ENCODE data around the gene ZBTB7C. TPM values are rescaled to one million over a fixed set of nuclear protein-coding genes. Genes with fewer than 3 reads are reported as not detected.

ZBTB7C gene
- total and polyA plus RNA-seq, 10 of the 15 experiments (the other 5 are each of a cell fraction or from before 2014, with no cell fraction given): under 0.01 to 0.08 (median 0.01) TPM; not detected in 7

- TF ChIP-seq REST (IDR thresholded peaks at IDR 0.05; ENCODE audit: low read depth, low read length) (no peak), MTA2 (IDR thresholded peaks at IDR 0.05; ENCODE audit: low read depth) (no peak), ZSCAN29 (IDR thresholded peaks at IDR 0.05) (no peak)
These were observed 182.0 kb downstream of the ZBTB7C start (continued) for GRCh38 chr18:48227206-48227605.

- in situ Hi-C loops (cut with MboI) (no loop called here), intact Hi-C loops (cut with micrococcal nuclease; ENCODE audit: unreplicated experiment) (no loop called here)
- no TSS peak for BruUV-seq (replicated peaks)
- H3K27ac ChIP-seq (ENCODE audit: control insufficient read depth, insufficient read depth): no peak overlapping the region
- FAIRE-seq: no peak
- no peak for TF ChIP-seq NR2C2 (IDR thresholded peaks at IDR 0.05; ENCODE audit: borderline replicate concordance, control insufficient read depth, insufficient read length, low read depth)
- no peak for TF ChIP-seq TARDBP (IDR thresholded peaks at IDR 0.05; ENCODE audit: borderline replicate concordance)
- TF ChIP-seq ZNF207 (IDR thresholded peaks at IDR 0.05; ENCODE audit: borderline replicate concordance): no peak
- no peak for TF ChIP-seq JUND (IDR thresholded peaks at IDR 0.05; ENCODE audit: low read depth, low read length)
- no peak for TF ChIP-seq CBX5 (IDR thresholded peaks at IDR 0.05; ENCODE audit: low read depth)
- no peak for TF ChIP-seq ETV6 (conservative IDR thresholded peaks at IDR 0.05 in 1 of 2, IDR thresholded peaks at IDR 0.05 in 1 of 2; ENCODE audit: borderline replicate concordance in 1 of 2, low read depth in 1 of 2)
- TF ChIP-seq SREBF2 (IDR thresholded peaks at IDR 0.05; ENCODE audit: low read length): no peak
- no peak for TF ChIP-seq SKIL (IDR thresholded peaks at IDR 0.05; ENCODE audit: low read depth, poor library complexity, severe bottlenecking)
- TF ChIP-seq BMI1 (IDR thresholded peaks at IDR 0.05; ENCODE audit: borderline replicate concordance): no peak
- TF ChIP-seq LARP7 (IDR thresholded peaks at IDR 0.05): no peak
- TF ChIP-seq ZBTB33 (IDR thresholded peaks at IDR 0.05): no peak
- TF ChIP-seq BHLHE40 (IDR thresholded peaks at IDR 0.05; ENCODE audit: borderline replicate concordance in 1 of 2, low read depth in 2 of 2, low read length in 1 of 2): no peak
- H3K4me2 ChIP-seq (ENCODE audit: control insufficient read depth, insufficient read depth): no peak overlapping the region
- ChIA-PET RAD21 (ENCODE audit: unreplicated experiment) (no interaction called here), POLR2A (no interaction called here), CTCF (no interaction called here), SMC1A (ENCODE audit: uncharacterized antibody, unreplicated experiment) (no interaction called here)
- no peak overlapping the region for H2AFZ ChIP-seq (ENCODE audit: control insufficient read depth, low read depth, low read length)
- 8% methylated on average over 1 of the region's 1 CpG for WGBS (ENCODE audit: insufficient coverage, insufficient replicate concordance, low lambda C conversion rate, missing lambda C conversion rate)
- H3K9me3 ChIP-seq (replicated peaks; ENCODE audit: control insufficient read depth, insufficient read depth, low read length): no peaks in the 10 kb centered on the region
- no peak for DNase-seq (ENCODE audit: low read depth, low spot score)
- H3K4me3 ChIP-seq: no peak overlapping the region
- no peak for ATAC-seq
- H3K79me2 ChIP-seq (ENCODE audit: control insufficient read depth, insufficient read depth, low read length): no peaks in the 10 kb centered on the region
- peaks cover 0 to 2% of the 10 kb centered on the region in 2 experiments; a peak in 1 of 4 replicates for H3K27me3 ChIP-seq (replicated peaks in 1 of 2; ENCODE audit: control insufficient read depth in 2 of 2, insufficient read depth in 2 of 2, low read length in 1 of 2)
- no peaks in the 10 kb centered on the region for H3K36me3 ChIP-seq (ENCODE audit: control insufficient read depth in 2 of 2, insufficient read depth in 2 of 2, low read length in 1 of 2)
- no peak overlapping the region for H3K9ac ChIP-seq (ENCODE audit: control insufficient read depth, insufficient read depth, low read length)
- no peaks in the 10 kb centered on the region for H4K20me1 ChIP-seq (ENCODE audit: control insufficient read depth, insufficient read depth)
- H3K4me1 ChIP-seq (ENCODE audit: control insufficient read depth, insufficient read depth, low read length): no peaks in the 10 kb centered on the region
These were observed 182.8 kb downstream of the ZBTB7C start for GRCh38 chr18:48226401-48226800.

Measured in GM12878 (cell line).